Tibial nerve (tissue), 4 donors: Measurements from ENCODE around the gene ARL5A. TPM values are rescaled to one million over a fixed set of nuclear protein-coding genes. Genes with fewer than 3 reads are reported as not detected.

Experiments
- DNase-seq, 2 donors: peaks; one replicate each; pipeline ENCODE4 v3.0.0-alpha.2; 2019; ENCODE audit warnings: low spot score in 2 of 2
- H3K27ac ChIP-seq, 4 donors: fragments of 200-600 bp; sonication (generic) in 3 of 4; one replicate each; pipeline ENCODE4 v1.5.1; 2017 to 2019; ENCODE audit warnings: mild to moderate bottlenecking in 1 of 4
- H3K27me3 ChIP-seq, 2 donors: fragments of 200-600 bp; sonication (generic) in 1 of 2; one replicate each; pipeline versions ENCODE4 v1.5.1 to v1.6.0; 2017 to 2019
- H3K36me3 ChIP-seq, 3 donors: fragments of 200-600 bp; sonication (generic); one replicate each; pipeline ENCODE4 v1.5.1; 2018 to 2019
- H3K4me1 ChIP-seq, 4 donors: fragments of 200-600 bp; sonication (generic) in 3 of 4; one replicate each; pipeline ENCODE4 v1.5.1; 2017 to 2019
- H3K4me3 ChIP-seq, 4 donors: fragments of 200-600 bp; sonication (generic) in 3 of 4; one replicate each; pipeline ENCODE4 v1.5.1; 2017 to 2019; ENCODE audit warnings: mild to moderate bottlenecking in 1 of 4, moderate library complexity in 1 of 4
- H3K9me3 ChIP-seq, 4 donors: fragments of 200-600 bp; sonication (generic) in 3 of 4; one replicate each; pipeline ENCODE4 v1.5.1; 2017 to 2019
- EP300 ChIP-seq, 2 donors: sonication (generic); formaldehyde crosslinking; IDR thresholded peaks; one replicate each; pipeline ENCODE4 v1.6.1; 2017; ENCODE audit warnings: antibody characterized with exemption in 2 of 2, mild to moderate bottlenecking in 1 of 2
- POLR2A ChIP-seq, 2 donors: fragments of 450-650 bp; IDR thresholded peaks; one replicate each; pipeline ENCODE4 v1.6.1; 2017; ENCODE audit warnings: antibody characterized with exemption in 2 of 2, mild to moderate bottlenecking in 2 of 2, moderate library complexity in 2 of 2
- WGBS, 2 donors: methylation state at CpG; one replicate each; pipeline ENCODE4 v1.1.5; 2018; 5-methylcytosine and 5-hydroxymethylcytosine counted together
- total RNA-seq, 4 donors: library from RNA; depleted of rRNA; stranded (reverse); fragments of >200 nt; gene quantifications; one replicate each; pipeline ENCODE4 v1.1.0, GENCODE V29; 2016
- TF ChIP-seq, protein P1 (sequence below), 5 experiments: fragments of 200-600 bp in 3 of 5; fragments of 450-650 bp in 2 of 5; sonication (generic) in 3 of 5; IDR thresholded peaks; one replicate each; pipeline ENCODE4 v1.5.1; 2016 to 2019; ENCODE audit warnings: antibody characterized with exemption in 5 of 5, mild to moderate bottlenecking in 3 of 5, moderate library complexity in 2 of 5

ARL5A gene
- total RNA-seq, 4 donors from 2014 or later = 21.6 to 40.2 (median 29.9) TPM

DNA sequence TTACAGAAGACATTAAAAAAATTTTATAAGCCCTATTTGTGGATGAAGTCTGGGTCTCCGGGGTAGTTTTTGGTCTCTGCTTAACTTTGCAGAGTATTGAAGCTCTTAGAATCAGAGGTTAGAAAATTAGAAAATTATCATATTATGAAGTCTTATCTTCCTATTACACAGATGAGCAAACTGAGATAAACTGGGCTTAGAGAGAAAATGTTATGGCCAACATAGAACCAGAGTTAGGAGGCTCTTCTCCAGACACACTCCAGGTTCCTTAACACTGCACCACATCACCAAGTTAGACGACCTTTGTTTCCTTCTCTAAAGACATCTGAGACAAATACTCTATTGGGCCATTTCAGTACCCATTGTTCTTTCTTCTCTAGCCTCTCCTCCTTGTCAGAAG, 57.2 kb downstream of the ARL5A start:
- WGBS, 2 donors = 75 to 80% methylated on average over 2 of the region's 2 CpGs

DNA sequence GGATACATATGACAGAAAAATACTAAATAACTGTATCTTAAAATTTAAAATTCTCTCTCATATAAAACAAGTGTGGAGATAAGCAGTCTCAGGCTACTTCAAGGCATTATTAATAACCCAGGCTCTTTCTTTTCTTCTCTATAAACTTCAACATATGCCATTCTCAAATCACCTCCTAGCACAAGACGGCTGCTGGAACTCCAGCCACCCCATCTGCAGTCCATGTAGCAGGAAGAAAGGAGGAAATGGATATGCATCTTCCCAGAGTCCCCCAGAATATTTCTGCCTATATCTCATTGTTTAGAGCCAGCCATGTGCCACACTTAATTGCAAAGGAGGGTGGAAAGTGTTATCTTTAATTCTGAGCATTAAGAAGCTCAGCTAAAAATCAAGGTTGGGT, 58.6 kb downstream of the ARL5A start:
- H3K9me3 ChIP-seq = peaks cover 0 to 4% (median 0%) of the 10 kb centered on the region in 4 donors
- H3K27ac ChIP-seq = no peak overlapping the region
- H3K27me3 ChIP-seq = no peaks in the 10 kb centered on the region
- peaks cover 0 to 17% (median 4%) of the 10 kb centered on the region in 4 donors for H3K4me1 ChIP-seq
- TF ChIP-seq, protein P1, sequence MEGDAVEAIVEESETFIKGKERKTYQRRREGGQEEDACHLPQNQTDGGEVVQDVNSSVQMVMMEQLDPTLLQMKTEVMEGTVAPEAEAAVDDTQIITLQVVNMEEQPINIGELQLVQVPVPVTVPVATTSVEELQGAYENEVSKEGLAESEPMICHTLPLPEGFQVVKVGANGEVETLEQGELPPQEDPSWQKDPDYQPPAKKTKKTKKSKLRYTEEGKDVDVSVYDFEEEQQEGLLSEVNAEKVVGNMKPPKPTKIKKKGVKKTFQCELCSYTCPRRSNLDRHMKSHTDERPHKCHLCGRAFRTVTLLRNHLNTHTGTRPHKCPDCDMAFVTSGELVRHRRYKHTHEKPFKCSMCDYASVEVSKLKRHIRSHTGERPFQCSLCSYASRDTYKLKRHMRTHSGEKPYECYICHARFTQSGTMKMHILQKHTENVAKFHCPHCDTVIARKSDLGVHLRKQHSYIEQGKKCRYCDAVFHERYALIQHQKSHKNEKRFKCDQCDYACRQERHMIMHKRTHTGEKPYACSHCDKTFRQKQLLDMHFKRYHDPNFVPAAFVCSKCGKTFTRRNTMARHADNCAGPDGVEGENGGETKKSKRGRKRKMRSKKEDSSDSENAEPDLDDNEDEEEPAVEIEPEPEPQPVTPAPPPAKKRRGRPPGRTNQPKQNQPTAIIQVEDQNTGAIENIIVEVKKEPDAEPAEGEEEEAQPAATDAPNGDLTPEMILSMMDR (IDR thresholded peaks at IDR 0.05) = no peak
- TF ChIP-seq EP300 (IDR thresholded peaks at IDR 0.05) = no peak
- TF ChIP-seq POLR2A (IDR thresholded peaks at IDR 0.05) = no peak
- 93 to 98% methylated on average over 1 of the region's 1 CpG for WGBS, 2 donors
- no peaks in the 10 kb centered on the region for H3K36me3 ChIP-seq
- DNase-seq = no peak
- H3K4me3 ChIP-seq = no peak overlapping the region

More for the DNA sequence above, 57.2 kb downstream of the ARL5A start:
- peaks cover 0 to 6% (median 0%) of the 10 kb centered on the region in 3 donors for H3K36me3 ChIP-seq
- H3K27ac ChIP-seq = no peak overlapping the region
- no peaks in the 10 kb centered on the region for H3K27me3 ChIP-seq
- peaks cover 0 to 20% (median 6%) of the 10 kb centered on the region in 4 donors for H3K4me1 ChIP-seq
- H3K9me3 ChIP-seq = peaks cover 0 to 4% (median 0%) of the 10 kb centered on the region in 4 donors
- H3K4me3 ChIP-seq = no peak overlapping the region
- no peak for DNase-seq
- TF ChIP-seq POLR2A (IDR thresholded peaks at IDR 0.05) (no peak), EP300 (IDR thresholded peaks at IDR 0.05) (no peak)
- TF ChIP-seq, protein P1 (IDR thresholded peaks at IDR 0.05) = no peak

DNA sequence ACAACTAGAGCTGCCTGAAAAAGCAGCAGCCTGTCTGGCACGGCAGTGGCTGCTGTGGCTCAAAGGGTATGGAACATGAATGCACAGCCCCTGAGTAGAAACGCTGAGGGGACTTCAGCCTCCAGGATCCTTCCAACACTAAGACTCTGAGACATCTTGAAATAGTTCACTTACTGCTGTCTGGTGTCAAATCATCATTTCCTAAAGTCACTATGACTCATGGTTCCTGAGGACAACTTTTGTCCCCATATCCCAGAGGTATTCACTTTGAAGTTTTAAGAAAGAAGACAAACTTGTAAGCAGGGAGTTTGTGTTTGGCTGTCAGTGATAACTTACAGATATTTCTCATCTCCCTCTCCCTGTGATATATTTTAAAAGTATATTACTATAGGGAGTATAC, 60.7 kb downstream of the ARL5A start:
- Histone ChIP-seq H3K36me3 (no peaks in the 10 kb centered on the region), H3K27ac (no peak overlapping the region), H3K4me3 (no peak overlapping the region), H3K27me3 (no peaks in the 10 kb centered on the region), H3K9me3 (peaks cover 0 to 4% (median 0%) of the 10 kb centered on the region in 4 donors), H3K4me1 (peaks cover 0 to 12% (median 4%) of the 10 kb centered on the region in 4 donors)
- TF ChIP-seq EP300 (IDR thresholded peaks at IDR 0.05) (no peak), POLR2A (IDR thresholded peaks at IDR 0.05) (no peak)
- TF ChIP-seq, protein P1 (IDR thresholded peaks at IDR 0.05) = no peak
- WGBS, 2 donors = 44 to 45% methylated on average over 2 of the region's 2 CpGs
- no peak for DNase-seq

DNA sequence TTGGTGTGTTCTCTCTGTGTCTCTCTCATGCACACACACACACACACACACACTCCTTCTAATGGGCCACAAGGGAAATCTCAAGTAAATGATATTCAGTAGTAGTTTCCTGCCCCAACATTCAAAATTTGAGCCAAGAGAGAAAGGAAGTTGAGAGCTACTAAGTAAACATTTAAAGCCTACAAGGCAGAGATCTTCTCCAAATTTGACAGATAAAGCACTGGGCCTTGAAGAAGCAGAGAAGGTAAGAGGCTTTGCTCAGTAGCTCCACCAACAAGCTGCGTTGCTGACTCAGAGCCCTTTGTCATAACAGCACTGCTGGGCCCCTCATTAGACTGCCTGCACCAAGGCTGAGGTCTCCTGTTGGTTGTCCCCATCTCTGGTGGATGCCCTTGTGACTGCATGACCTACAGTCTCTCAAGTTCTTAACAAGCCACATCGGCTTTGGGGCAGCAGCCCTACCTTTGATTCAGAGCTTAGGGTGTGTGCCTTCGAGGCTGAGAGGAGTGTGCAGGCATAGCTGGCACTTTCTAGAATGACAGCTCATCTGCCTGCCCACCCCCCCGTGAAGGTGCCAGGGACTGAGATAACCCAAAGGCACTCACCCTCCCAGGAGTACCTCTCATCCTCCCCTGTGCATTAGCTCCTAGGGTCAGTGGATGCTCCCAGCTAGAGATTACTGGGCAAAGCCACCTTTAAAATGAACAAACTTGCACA, 61.6 kb downstream of the ARL5A start:
- peaks cover 0 to 3% (median 0%) of the 10 kb centered on the region in 3 donors for H3K36me3 ChIP-seq
- WGBS, 2 donors = 65 to 79% methylated on average over 4 of the region's 4 CpGs
- peaks cover 0 to 12% (median 4%) of the 10 kb centered on the region in 4 donors for H3K4me1 ChIP-seq
- no peak overlapping the region for H3K27ac ChIP-seq
- DNase-seq = no peak
- TF ChIP-seq POLR2A (IDR thresholded peaks at IDR 0.05) (no peak), EP300 (IDR thresholded peaks at IDR 0.05) (no peak)
- TF ChIP-seq, protein P1 (IDR thresholded peaks at IDR 0.05) = no peak
- H3K4me3 ChIP-seq = no peak overlapping the region
- H3K27me3 ChIP-seq = no peaks in the 10 kb centered on the region
- H3K9me3 ChIP-seq = peaks cover 0 to 4% (median 0%) of the 10 kb centered on the region in 4 donors

DNA sequence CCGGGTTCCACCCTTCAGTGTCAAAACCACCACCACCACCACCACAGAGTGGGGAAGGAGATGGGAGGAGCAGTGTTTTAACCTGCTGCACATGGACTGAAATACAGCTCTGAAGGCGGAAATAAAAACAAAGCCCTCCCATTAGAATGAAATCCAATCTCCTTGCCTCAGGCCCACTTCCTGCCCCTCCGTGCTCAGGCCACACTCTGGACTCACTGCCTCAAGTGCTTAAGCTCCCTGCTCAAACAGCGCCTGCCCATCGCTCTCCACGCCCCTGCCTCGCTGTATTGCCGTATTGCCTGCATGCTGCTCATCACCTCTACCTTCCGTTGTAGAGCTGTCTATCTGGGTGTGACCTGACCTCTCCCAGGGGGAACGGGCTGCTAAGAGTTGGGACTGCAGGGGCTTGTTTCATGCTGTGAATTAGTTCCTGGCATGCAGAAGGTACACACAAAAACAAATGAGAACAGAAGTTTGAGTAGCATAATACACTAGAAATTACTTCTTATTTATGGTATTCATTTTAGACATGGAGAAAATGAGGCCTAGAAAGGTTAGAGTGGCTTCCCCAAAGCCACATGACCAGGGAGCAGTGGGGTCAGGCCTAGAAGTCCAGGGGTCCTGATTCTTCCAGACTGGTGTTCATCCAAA, 62.3 kb downstream of the ARL5A start:
- TF ChIP-seq, protein P1 (IDR thresholded peaks at IDR 0.05) = no peak
- TF ChIP-seq EP300 (IDR thresholded peaks at IDR 0.05) = no peak
- TF ChIP-seq POLR2A (IDR thresholded peaks at IDR 0.05) = no peak
- no peak overlapping the region for H3K4me3 ChIP-seq
- peaks cover 0 to 3% (median 0%) of the 10 kb centered on the region in 3 donors for H3K36me3 ChIP-seq
- no peak for DNase-seq
- H3K4me1 ChIP-seq = peaks cover 0 to 12% (median 4%) of the 10 kb centered on the region in 4 donors
- peaks cover 0 to 4% (median 0%) of the 10 kb centered on the region in 4 donors for H3K9me3 ChIP-seq
- WGBS, 2 donors = 76 to 84% methylated on average over 10 of the region's 10 CpGs
- H3K27me3 ChIP-seq = no peaks in the 10 kb centered on the region
- no peak overlapping the region for H3K27ac ChIP-seq
